H1 (cell line): ENCODE measurements around the gene TMED5. TPM values are rescaled to one million over a fixed set of nuclear protein-coding genes. Genes with fewer than 3 reads are reported as not detected.
"Not testable (repeated sequence)": the region's sequence is repeated elsewhere in the genome, so short reads cannot be mapped to it uniquely, and the experiment has no call there.

ENCODE experiments used
- CTCF ChIA-PET: fragments of 300-600 bp; sonication (Branson Sonifier 250); formaldehyde crosslinking; loops from one replicate; lab custom pipeline; 2021; ENCODE audit not compliant: partially characterized antibody; lab: Charles Lee
- POLR2A ChIA-PET: fragments of 300-600 bp; sonication (Branson Sonifier 250); formaldehyde crosslinking; loops from one replicate; lab custom pipeline; 2021; ENCODE audit warnings: inconsistent platforms; ENCODE audit not compliant: partially characterized antibody; lab: Charles Lee
- DNase-seq, 2 experiments: peaks; one replicate each; pipeline versions ENCODE4 v3.0.0 to v3.0.0-alpha.2; 2010 to 2022; ENCODE audit warnings: low spot score in 2 of 2, low read depth in 1 of 2, mixed read lengths in 1 of 2
- FAIRE-seq: peaks from 2 replicates; lab custom pipeline; 2011; peaks lifted over from hg19 to GRCh38; lab: Jason Lieb, UNC
- H2AFZ ChIP-seq: 2 replicates; pipeline ENCODE4 v1.8.1; 2012; ENCODE audit warnings: low read length, inconsistent platforms
- H2AK5ac ChIP-seq: 2 replicates; pipeline ENCODE4 v1.6.1; 2013; ENCODE audit warnings: low read depth, low read length
- H2BK120ac ChIP-seq: replicated peaks from 2 replicates; pipeline ENCODE3; 2013; ENCODE audit warnings: low read depth, low read length, inconsistent platforms
- H2BK12ac ChIP-seq: 2 replicates; pipeline ENCODE4 v1.6.1; 2013; ENCODE audit warnings: low read depth, low read length
- H2BK15ac ChIP-seq: 2 replicates; pipeline ENCODE4 v1.6.1; 2013; ENCODE audit warnings: low read length
- H2BK20ac ChIP-seq: 2 replicates; pipeline ENCODE4 v1.6.1; 2013; ENCODE audit warnings: low read length
- H2BK5ac ChIP-seq: 2 replicates; pipeline ENCODE4 v1.6.1; 2013; ENCODE audit warnings: low read depth, low read length
- H3K14ac ChIP-seq: 2 replicates; pipeline ENCODE4 v1.6.1; 2013; ENCODE audit warnings: inconsistent platforms; ENCODE audit not compliant: insufficient read length
- H3K18ac ChIP-seq: 2 replicates; pipeline ENCODE4 v1.6.1; 2013; ENCODE audit warnings: low read length; ENCODE audit errors: extremely low read depth
- H3K23ac ChIP-seq: 2 replicates; pipeline ENCODE4 v1.6.1; 2013; ENCODE audit warnings: inconsistent platforms; ENCODE audit not compliant: insufficient read length
- H3K23me2 ChIP-seq: 2 replicates; pipeline ENCODE4 v1.6.1; 2013; ENCODE audit warnings: low read depth, low read length
- H3K27ac ChIP-seq: 2 replicates; pipeline ENCODE4 v1.6.1; 2011; ENCODE audit warnings: low read depth, low read length, inconsistent platforms
- H3K27me3 ChIP-seq, 4 experiments: replicated peaks in 1 of 4; 1 replicate in 1 of 4; 2 replicates in 3 of 4; pipeline versions ENCODE4 v1.6.1 to v1.8.1; 2011 to 2013; ENCODE audit warnings: low read length in 3 of 4, mild to moderate bottlenecking in 3 of 4, inconsistent platforms in 2 of 4, mixed read lengths in 2 of 4, moderate library complexity in 1 of 4; ENCODE audit not compliant: control insufficient read depth in 3 of 4, insufficient read depth in 3 of 4; ENCODE audit errors: extremely low read depth in 1 of 4
- H3K36me3 ChIP-seq, 4 experiments: 2 replicates each; pipeline versions ENCODE4 v1.6.1 to v1.8.1; 2011 to 2013; ENCODE audit warnings: mild to moderate bottlenecking in 4 of 4, low read length in 3 of 4, moderate library complexity in 2 of 4, control low read depth in 1 of 4, inconsistent platforms in 1 of 4; ENCODE audit not compliant: insufficient read depth in 4 of 4, control insufficient read depth in 2 of 4
- H3K4ac ChIP-seq: replicated peaks from 2 replicates; pipeline ENCODE3; 2013; ENCODE audit warnings: low read length, low read depth, mixed read lengths, inconsistent platforms; ENCODE audit not compliant: insufficient read length
- H3K4me1 ChIP-seq, 4 experiments: replicated peaks in 1 of 4; 1 replicate in 1 of 4; 2 replicates in 3 of 4; pipeline versions ENCODE4 v1.6.1 to v1.8.1; 2011 to 2013; ENCODE audit warnings: low read length in 3 of 4, inconsistent platforms in 2 of 4, mixed read lengths in 1 of 4; ENCODE audit not compliant: insufficient read depth in 4 of 4, control insufficient read depth in 3 of 4
- H3K4me2 ChIP-seq, 2 experiments: 2 replicates each; pipeline versions ENCODE4 v1.6.1 to v1.8.1; 2011 to 2013; ENCODE audit warnings: low read depth in 2 of 2, low read length in 2 of 2, control low read depth in 1 of 2, inconsistent platforms in 1 of 2, mild to moderate bottlenecking in 1 of 2; ENCODE audit not compliant: insufficient read depth in 1 of 2
- H3K4me3 ChIP-seq, 4 experiments: fragments of 200-600, 300-600 bp in 1 of 4; sonication (generic), shearing (Covaris generic), sonication (Bioruptor Twin) in 1 of 4; 2 replicates each; pipeline versions ENCODE4 v1.5.1 to v1.8.1; 2011 to 2016; ENCODE audit warnings: low read length in 4 of 4, low read depth in 3 of 4, control low read depth in 2 of 4, inconsistent platforms in 2 of 4, mild to moderate bottlenecking in 2 of 4, mixed read lengths in 1 of 4, moderate library complexity in 1 of 4; ENCODE audit not compliant: insufficient read depth in 2 of 4; ENCODE audit errors: extremely low read depth in 1 of 4
- H3K56ac ChIP-seq: replicated peaks from 2 replicates; pipeline ENCODE3; 2013; ENCODE audit warnings: low read depth, mild to moderate bottlenecking, mixed read lengths, low read length, inconsistent platforms; ENCODE audit not compliant: insufficient read length
- H3K79me1 ChIP-seq: 2 replicates; pipeline ENCODE4 v1.6.1; 2013; ENCODE audit warnings: low read depth, low read length, control low read depth
- H3K79me2 ChIP-seq, 2 experiments: 2 replicates each; pipeline versions ENCODE4 v1.6.1 to v1.8.1; 2012 to 2013; ENCODE audit warnings: low read length in 2 of 2, mild to moderate bottlenecking in 2 of 2, inconsistent platforms in 1 of 2; ENCODE audit not compliant: insufficient read depth in 2 of 2, control insufficient read depth in 1 of 2
- H3K9ac ChIP-seq, 4 experiments: replicated peaks in 1 of 4; 1 replicate in 1 of 4; 2 replicates in 3 of 4; pipeline versions ENCODE4 v1.6.1 to v1.8.1; 2011 to 2013; ENCODE audit warnings: low read depth in 3 of 4, low read length in 3 of 4, control low read depth in 2 of 4, mild to moderate bottlenecking in 2 of 4, moderate library complexity in 2 of 4, inconsistent platforms in 1 of 4; ENCODE audit errors: extremely low read depth in 1 of 4
- H3K9me3 ChIP-seq, 2 experiments: 2 replicates each; pipeline versions ENCODE4 v1.6.1 to v1.8.1; 2012 to 2013; ENCODE audit warnings: mild to moderate bottlenecking in 2 of 2, moderate library complexity in 2 of 2, control low read depth in 1 of 2, inconsistent platforms in 1 of 2, low read depth in 1 of 2, low read length in 1 of 2, mixed read lengths in 1 of 2; ENCODE audit not compliant: insufficient read depth in 2 of 2
- H4K20me1 ChIP-seq, 2 experiments: replicated peaks in 1 of 2; 2 replicates each; pipeline versions ENCODE3 to v1.8.1; 2011 to 2013; ENCODE audit warnings: inconsistent platforms in 2 of 2, low read length in 2 of 2, mild to moderate bottlenecking in 1 of 2; ENCODE audit not compliant: insufficient read depth in 2 of 2, control insufficient read depth in 1 of 2
- H4K5ac ChIP-seq: 2 replicates; pipeline ENCODE4 v1.6.1; 2013; ENCODE audit warnings: low read length, low read depth, mixed read lengths, inconsistent platforms; ENCODE audit not compliant: insufficient read length
- H4K8ac ChIP-seq: 2 replicates; pipeline ENCODE4 v1.8.0; 2013; ENCODE audit warnings: mild to moderate bottlenecking, moderate library complexity, low read length, inconsistent platforms; ENCODE audit not compliant: insufficient read depth; ENCODE audit errors: extremely low read depth
- H4K91ac ChIP-seq: replicated peaks from 2 replicates; pipeline ENCODE3; 2013; ENCODE audit warnings: low read length, mixed read lengths, inconsistent platforms; ENCODE audit not compliant: insufficient read length
- TAF7 ChIP-seq: optimal IDR thresholded peaks from 2 replicates; pipeline ENCODE3; 2011; ENCODE audit warnings: low read depth, mild to moderate bottlenecking, inconsistent platforms, low read length, moderate library complexity, borderline replicate concordance
- WGBS, 2 experiments: shearing (Covaris generic) in 1 of 2; methylation state at CpG; one replicate each; pipeline versions ENCODE4 v1.1.6 to v1.1.7; 2013 to 2015; ENCODE audit warnings: low lambda C conversion rate in 2 of 2, mixed read lengths in 2 of 2, inconsistent platforms in 1 of 2, low coverage in 1 of 2, missing lambda C conversion rate in 1 of 2; ENCODE audit not compliant: insufficient replicate concordance in 2 of 2, insufficient coverage in 1 of 2, insufficient read length in 1 of 2; ENCODE audit errors: extremely low coverage in 1 of 2, missing lambda C conversion rate in 1 of 2; 5-methylcytosine and 5-hydroxymethylcytosine counted together
- polyA plus RNA-seq, 7 experiments: library from polyadenylated mRNA; depleted of rRNA in 3 of 7; stranded (reverse) in 5 of 7; unstranded in 2 of 7; fragments of >200 nt in 5 of 7; fragments of 200-250 nt in 2 of 7; gene quantifications; 1 replicate in 5 of 7; 2 replicates in 1 of 7; 4 replicates in 1 of 7; pipeline versions ENCODE4 v1.2.1 to v1.2.3, GENCODE V29; 2011 to 2013; ENCODE audit warnings: missing spikeins in 2 of 7, mixed read lengths in 2 of 7
- total RNA-seq: library from RNA; stranded (reverse); fragmentation: NEBNext Ultra II Directional; extraction: Animal tissue kit (Norgen Biotek cat#: 25700); gene quantifications from 2 replicates; pipeline ENCODE4 v1.2.1, GENCODE V29; 2021

The TMED5 gene
- total and polyA plus RNA-seq, 2 of the 8 experiments (the other 6 are each of a cell fraction or from before 2014, with no cell fraction given), result 14.8 to 32.8 TPM

DNA sequence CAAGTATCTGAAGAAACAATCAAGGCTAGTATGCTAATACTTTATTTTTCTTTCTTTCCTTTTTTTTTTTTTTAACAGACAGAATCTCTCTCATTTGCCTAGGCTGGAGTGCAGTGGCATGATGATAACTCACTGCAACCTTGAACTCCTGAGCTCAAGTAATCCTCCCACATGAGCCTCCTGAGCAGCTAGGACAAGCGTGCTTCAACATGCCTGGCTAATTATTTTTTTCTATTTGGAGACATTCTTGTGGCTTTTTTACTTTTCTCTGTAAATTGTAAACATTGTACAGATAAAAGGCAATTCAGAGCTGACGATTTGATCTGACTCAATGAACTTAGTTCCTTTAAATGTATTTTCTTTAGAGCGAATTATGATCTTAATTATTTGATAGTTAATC is 41.7 kb upstream of the TMED5 start:
- Histone ChIP-seq H3K4me3 (no peak overlapping the region), H4K5ac (no peak overlapping the region), H3K27me3 (no peaks in the 10 kb centered on the region), H3K14ac (no peak overlapping the region), H4K91ac (no peak overlapping the region), H2BK15ac (no peak overlapping the region), H3K79me2 (no peaks in the 10 kb centered on the region), H3K79me1 (no peaks in the 10 kb centered on the region), H2BK20ac (no peak overlapping the region), H2BK5ac (no peak overlapping the region), H3K18ac (no peak overlapping the region), H4K8ac (no peak overlapping the region), H2BK120ac (no peak overlapping the region), H3K9me3 (peaks cover 0 to 3% of the 10 kb centered on the region in 2 experiments; a peak in 1 of 4 replicates), H2BK12ac (no peak overlapping the region), H2AFZ (no peak overlapping the region), H3K56ac (no peak overlapping the region), H3K4ac (no peak overlapping the region), H4K20me1 (no peaks in the 10 kb centered on the region), H3K4me2 (no peak overlapping the region), H3K27ac (no peak overlapping the region), H3K9ac (no peak overlapping the region), H3K23me2 (no peaks in the 10 kb centered on the region), H2AK5ac (no peak overlapping the region), H3K23ac (no peak overlapping the region), H3K36me3 (peaks cover 3 to 75% (median 23%) of the 10 kb centered on the region in 4 experiments; a peak in 7 of 8 replicates)
- POLR2A ChIA-PET, result no interaction called here
- CTCF ChIA-PET, result interaction anchor here (0.7 to 1.5 kb wide), 4 partner anchors 10 to 347 kb away, joined by 3 read pairs; no protein-coding TSS in a partner anchor
- DNase-seq, result no peak
- WGBS, 2 experiments, result 96% methylated on average over 3 of the region's 3 CpGs; no CpG with 5 or more reads in 1 of the 2 experiments
- TF ChIP-seq TAF7, result no peak
- TF ChIP-seq, all 59 proteins: peak for 0
- H3K4me1 ChIP-seq, result no peaks in the 10 kb centered on the region
- FAIRE-seq, result no peak

DNA sequence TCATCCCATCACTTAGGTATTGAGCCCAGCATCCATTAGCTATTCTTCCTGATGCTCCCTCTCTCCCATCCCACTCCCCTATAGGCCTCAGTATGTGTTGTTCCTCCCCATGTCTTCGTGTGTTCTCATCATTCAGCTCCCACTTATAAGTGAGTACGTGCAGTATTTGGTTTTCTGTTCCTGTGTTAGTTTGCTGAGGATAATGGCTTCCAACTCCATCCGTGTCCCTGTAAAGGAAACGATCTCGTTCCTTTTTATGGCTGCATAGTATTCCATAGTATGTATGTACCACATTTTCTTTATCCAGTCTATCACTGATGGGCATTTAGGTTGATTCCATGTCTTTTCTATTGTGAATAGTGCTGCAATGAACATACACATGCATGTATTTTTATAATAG is 40.5 kb upstream of the TMED5 start:
- FAIRE-seq, H3K9me3 ChIP-seq, H4K5ac ChIP-seq, H3K56ac ChIP-seq, H3K4me1 ChIP-seq, H2BK15ac ChIP-seq, H3K4me2 ChIP-seq, H2AFZ ChIP-seq, H2AK5ac ChIP-seq, H3K4ac ChIP-seq, H3K23ac ChIP-seq, POLR2A ChIA-PET, H4K91ac ChIP-seq, H3K79me1 ChIP-seq, H3K23me2 ChIP-seq, H3K79me2 ChIP-seq, H3K27me3 ChIP-seq, H3K14ac ChIP-seq, H3K9ac ChIP-seq, H4K20me1 ChIP-seq, H2BK20ac ChIP-seq, H3K4me3 ChIP-seq, H4K8ac ChIP-seq, DNase-seq, H2BK5ac ChIP-seq, H2BK120ac ChIP-seq, H3K18ac ChIP-seq, H3K27ac ChIP-seq, H2BK12ac ChIP-seq: not testable (repeated sequence)
- H3K36me3 ChIP-seq, result peaks cover 2 to 84% (median 22%) of the 10 kb centered on the region in 4 experiments; a peak in 7 of 8 replicates
- WGBS, 2 experiments, result 87% methylated on average over 5 of the region's 5 CpGs; no CpG with 5 or more reads in 1 of the 2 experiments
- CTCF ChIA-PET, result interaction anchor here (1.0 to 1.5 kb wide), 2 partner anchors 12 to 199 kb away, joined by 3 read pairs; no protein-coding TSS in a partner anchor
